H1 (cell line): ENCODE measurements around the gene VDR.

Source experiments
- POLR2A ChIP-seq, 2 experiments: IDR thresholded peaks; 1 replicate in 1 of 2; 2 replicates in 1 of 2; pipeline ENCODE4 v1.6.1; 2011; ENCODE audit warnings: low read depth in 2 of 2, low read length in 2 of 2, mild to moderate bottlenecking in 2 of 2; ENCODE audit errors: control extremely low read depth in 1 of 2
- POLR2AphosphoS5 ChIP-seq: IDR thresholded peaks from 2 replicates; pipeline ENCODE4 v1.6.1; 2011; ENCODE audit warnings: low read depth, low read length
- SAP30 ChIP-seq: fragments of 300-600 bp; sonication (generic); IDR thresholded peaks from 2 replicates; pipeline ENCODE4 v1.7.1; 2012; ENCODE audit warnings: low read length, moderate library complexity, mild to moderate bottlenecking, inconsistent platforms; ENCODE audit not compliant: insufficient read depth, insufficient replicate concordance
- TF ChIP-seq, protein P1 (sequence below), 3 experiments: IDR thresholded peaks; 1 replicate in 2 of 3; 2 replicates in 1 of 3; pipeline versions ENCODE4 v1.5.1 to v1.6.1; 2011; ENCODE audit warnings: low read length in 3 of 3, mild to moderate bottlenecking in 3 of 3, inconsistent platforms in 2 of 3, low read depth in 1 of 3, moderate library complexity in 1 of 3; ENCODE audit not compliant: insufficient read depth in 1 of 3; ENCODE audit errors: control extremely low read depth in 1 of 3

DNA sequence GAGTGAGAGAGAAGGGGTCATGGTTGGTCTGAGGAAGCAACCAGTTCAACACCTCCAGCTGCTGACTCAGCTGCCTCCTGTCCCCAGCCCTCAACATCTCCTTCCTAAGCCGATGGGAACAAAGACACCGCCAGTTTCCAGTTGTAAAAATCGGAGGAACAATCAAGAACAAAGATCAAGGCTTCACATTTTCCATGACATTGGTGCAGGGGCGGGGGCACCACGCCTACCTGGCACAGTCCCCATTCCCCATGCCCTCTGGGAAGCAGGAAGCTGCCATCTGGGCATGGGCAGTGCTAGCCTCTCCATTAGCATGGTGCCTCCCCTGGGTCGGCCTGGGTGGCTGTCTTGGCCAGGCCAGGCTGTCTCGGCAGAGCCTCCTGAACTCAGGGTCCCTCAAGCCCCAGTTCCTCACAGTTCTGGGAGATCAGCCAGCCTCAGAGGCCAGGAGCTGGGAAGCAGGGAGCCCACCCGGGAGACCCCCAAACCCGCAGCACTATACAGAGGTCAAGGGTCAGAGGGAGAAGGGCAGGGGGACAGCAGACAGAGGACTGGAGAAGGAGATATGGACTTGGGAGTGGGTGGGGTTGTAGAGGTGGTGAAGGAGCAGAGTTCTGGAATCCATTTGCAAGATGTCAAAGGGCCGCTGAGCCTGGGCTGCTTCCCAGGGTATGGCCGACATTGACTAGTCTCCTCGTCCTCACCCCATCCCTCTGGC is 39.0 kb upstream of the VDR start:
- TF ChIP-seq POLR2AphosphoS5 (no peak), POLR2A (IDR thresholded peaks at IDR 0.05; ENCODE audit: control extremely low read depth in 1 of 2, low read depth in 2 of 2, low read length in 2 of 2) (no peak), SAP30 (no peak)
- TF ChIP-seq, protein P1, sequence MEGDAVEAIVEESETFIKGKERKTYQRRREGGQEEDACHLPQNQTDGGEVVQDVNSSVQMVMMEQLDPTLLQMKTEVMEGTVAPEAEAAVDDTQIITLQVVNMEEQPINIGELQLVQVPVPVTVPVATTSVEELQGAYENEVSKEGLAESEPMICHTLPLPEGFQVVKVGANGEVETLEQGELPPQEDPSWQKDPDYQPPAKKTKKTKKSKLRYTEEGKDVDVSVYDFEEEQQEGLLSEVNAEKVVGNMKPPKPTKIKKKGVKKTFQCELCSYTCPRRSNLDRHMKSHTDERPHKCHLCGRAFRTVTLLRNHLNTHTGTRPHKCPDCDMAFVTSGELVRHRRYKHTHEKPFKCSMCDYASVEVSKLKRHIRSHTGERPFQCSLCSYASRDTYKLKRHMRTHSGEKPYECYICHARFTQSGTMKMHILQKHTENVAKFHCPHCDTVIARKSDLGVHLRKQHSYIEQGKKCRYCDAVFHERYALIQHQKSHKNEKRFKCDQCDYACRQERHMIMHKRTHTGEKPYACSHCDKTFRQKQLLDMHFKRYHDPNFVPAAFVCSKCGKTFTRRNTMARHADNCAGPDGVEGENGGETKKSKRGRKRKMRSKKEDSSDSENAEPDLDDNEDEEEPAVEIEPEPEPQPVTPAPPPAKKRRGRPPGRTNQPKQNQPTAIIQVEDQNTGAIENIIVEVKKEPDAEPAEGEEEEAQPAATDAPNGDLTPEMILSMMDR (IDR thresholded peaks at IDR 0.05; ENCODE audit: control extremely low read depth in 1 of 3, insufficient read depth in 1 of 3, low read depth in 1 of 3, low read length in 3 of 3), result no peak
